ENCODE results near the gene MAST4. TPM values are rescaled to one million over a fixed set of nuclear protein-coding genes. Genes with fewer than 3 reads are reported as not detected.

MAST4 gene
- total and polyA plus RNA-seq, 2 of the 4 experiments (the other 2 are of a cell fraction): 4.8 to 6.8 TPM

DNA sequence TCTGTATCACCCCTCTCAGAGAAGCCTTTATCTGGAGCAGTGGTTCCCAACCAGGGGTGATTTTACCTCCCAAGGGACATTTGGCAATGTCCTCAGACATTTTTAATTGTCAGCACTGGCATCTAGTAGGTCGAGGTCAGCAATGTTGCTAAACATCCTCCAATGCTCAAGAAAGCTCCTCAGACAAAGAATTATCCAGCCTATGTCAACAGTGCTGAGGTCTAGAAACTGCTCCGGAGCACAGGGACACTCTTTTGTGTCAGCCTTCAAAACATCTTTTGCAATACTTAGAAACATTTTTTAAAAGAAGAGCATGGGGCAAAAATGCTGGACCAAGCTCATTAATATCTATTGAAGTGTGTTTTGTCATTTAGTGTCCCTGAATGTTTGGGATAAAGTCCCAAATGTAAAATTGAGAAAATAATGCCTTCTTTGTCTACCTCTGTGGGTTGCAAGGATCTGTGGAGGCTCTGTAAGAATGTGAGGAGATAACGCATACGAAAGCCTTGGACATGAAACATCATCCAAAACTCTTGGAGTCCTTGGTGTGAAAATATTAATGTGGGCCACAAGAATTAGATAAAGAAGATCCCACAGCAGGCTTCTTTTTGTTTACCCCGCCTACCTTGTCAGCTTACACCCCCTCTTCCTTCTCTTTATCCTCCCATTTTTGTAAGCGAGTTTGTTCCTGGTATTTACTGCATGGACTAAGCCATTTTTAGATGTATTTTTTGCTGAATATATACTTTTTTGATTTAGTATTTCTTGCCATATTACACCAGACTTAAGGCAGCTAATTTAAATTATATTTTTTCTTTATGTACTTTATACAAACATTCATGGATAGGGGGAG is 406.9 kb downstream of the MAST4 start (continued):
- no peak for TF ChIP-seq SMC3 (IDR thresholded peaks at IDR 0.05; ENCODE audit: low read depth, low read length)

DNA sequence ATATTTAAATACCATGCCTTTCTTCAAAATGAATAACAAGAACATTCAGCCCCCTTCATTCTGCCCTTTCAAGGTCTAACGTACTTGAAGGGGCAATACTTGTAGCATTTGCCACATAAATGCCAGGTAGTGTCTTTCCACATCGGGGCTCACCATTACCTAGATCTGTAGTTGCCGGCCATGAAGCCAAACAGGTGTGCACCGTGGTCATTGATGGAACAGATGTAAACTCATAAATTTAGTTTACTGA is 407.4 kb downstream of the MAST4 start:
- BruUV-seq (replicated peaks): no TSS peak
- Histone ChIP-seq H2AFZ (replicated peaks; ENCODE audit: low read length, poor library complexity) (peak overlapping the region; percentile 87), H3K9ac (ENCODE audit: low read depth, low read length) (peak overlapping the region; percentile 33), H3K9me3 (ENCODE audit: control insufficient read depth, insufficient read depth, low read length) (no peaks in the 10 kb centered on the region), H3K9me1 (ENCODE audit: insufficient read depth, low read length) (peaks cover 7% of the 10 kb centered on the region; the same call in 1 of the 2 replicates), H3K4me3 (ENCODE audit: insufficient read depth, low read depth, low read length) (peak overlapping the region; percentile 54), H2AK5ac (ENCODE audit: low read depth, low read length) (0 out of 2 replicates have a peak overlapping the region, but pooled peaks have one; percentile 47), H3K4me2 (ENCODE audit: low read depth, low read length) (peak overlapping the region; percentile 97), H3K18ac (ENCODE audit: low read depth, low read length) (peak overlapping the region; percentile 26), H3K79me1 (ENCODE audit: low read depth in 1 of 2, low read length in 2 of 2) (peaks cover 16 to 35% of the 10 kb centered on the region in 2 experiments), H3K4ac (ENCODE audit: low read depth, low read length) (peak overlapping the region; percentile 51), H3K27me3 (ENCODE audit: control insufficient read depth, insufficient read depth, low read length) (no peaks in the 10 kb centered on the region), H2BK15ac (ENCODE audit: low read depth, low read length) (no peak overlapping the region), H3K56ac (ENCODE audit: extremely low read depth, insufficient read depth, low read length) (peak overlapping the region; percentile 8; the same call in 1 of the 2 replicates), H4K8ac (ENCODE audit: low read depth in 2 of 2, low read length in 2 of 2) (peak overlapping the region; percentile 82 to 83; a peak in 1 of 4 replicates), H4K20me1 (ENCODE audit: insufficient read depth, low read length) (no peaks in the 10 kb centered on the region), H3K4me1 (ENCODE audit: control insufficient read depth, insufficient read depth, low read length) (peaks cover 6% of the 10 kb centered on the region), H3K27ac (ENCODE audit: insufficient read depth, low read length) (peak overlapping the region; percentile 3), H2BK5ac (ENCODE audit: low read depth, low read length, poor library complexity, severe bottlenecking) (no peak overlapping the region), H4K5ac (ENCODE audit: low read depth, low read length) (peak overlapping the region; percentile 82), H2BK120ac (ENCODE audit: low read depth, low read length) (peak overlapping the region; percentile 17), H4K91ac (ENCODE audit: insufficient read depth, low read depth, low read length) (peak overlapping the region; percentile 40; the same call in 1 of the 2 replicates), H3K36me3 (ENCODE audit: control insufficient read depth, insufficient read depth, low read length) (no peaks in the 10 kb centered on the region), H2BK20ac (ENCODE audit: low read depth, low read length) (0 out of 2 replicates have a peak overlapping the region, but pooled peaks have one; percentile 20), H3K14ac (replicated peaks; ENCODE audit: low read depth, low read length) (no peak overlapping the region; the same call in 1 of the 2 replicates), H2AK9ac (replicated peaks; ENCODE audit: low read depth, low read length, poor library complexity) (peak overlapping the region; percentile 38), H3K23ac (ENCODE audit: low read depth, low read length) (peak overlapping the region; percentile 83)
- in situ Hi-C loops (cut with MboI; ENCODE audit: low sequenced_read_pairs) (no loop called here), dilution Hi-C loops (cut with HindIII; ENCODE audit: low sequenced_read_pairs, unreplicated experiment) (no loop called here), intact Hi-C loops (cut with micrococcal nuclease) (loop anchor here (5.0 kb wide), 1 partner anchor 149 kb away; no protein-coding TSS in a partner anchor)
- no peak for ATAC-seq (ENCODE audit: low read depth)
- no peak for DNase-seq
- ChIA-PET POLR2A (ENCODE audit: unreplicated experiment) (no interaction called here), CTCF (no interaction called here)
- no CpG with 5 or more reads among the region's 4 CpGs for WGBS, 2 experiments (ENCODE audit: extremely low coverage in 2 of 2, insufficient read length in 1 of 2)
- TF ChIP-seq, protein P1, sequence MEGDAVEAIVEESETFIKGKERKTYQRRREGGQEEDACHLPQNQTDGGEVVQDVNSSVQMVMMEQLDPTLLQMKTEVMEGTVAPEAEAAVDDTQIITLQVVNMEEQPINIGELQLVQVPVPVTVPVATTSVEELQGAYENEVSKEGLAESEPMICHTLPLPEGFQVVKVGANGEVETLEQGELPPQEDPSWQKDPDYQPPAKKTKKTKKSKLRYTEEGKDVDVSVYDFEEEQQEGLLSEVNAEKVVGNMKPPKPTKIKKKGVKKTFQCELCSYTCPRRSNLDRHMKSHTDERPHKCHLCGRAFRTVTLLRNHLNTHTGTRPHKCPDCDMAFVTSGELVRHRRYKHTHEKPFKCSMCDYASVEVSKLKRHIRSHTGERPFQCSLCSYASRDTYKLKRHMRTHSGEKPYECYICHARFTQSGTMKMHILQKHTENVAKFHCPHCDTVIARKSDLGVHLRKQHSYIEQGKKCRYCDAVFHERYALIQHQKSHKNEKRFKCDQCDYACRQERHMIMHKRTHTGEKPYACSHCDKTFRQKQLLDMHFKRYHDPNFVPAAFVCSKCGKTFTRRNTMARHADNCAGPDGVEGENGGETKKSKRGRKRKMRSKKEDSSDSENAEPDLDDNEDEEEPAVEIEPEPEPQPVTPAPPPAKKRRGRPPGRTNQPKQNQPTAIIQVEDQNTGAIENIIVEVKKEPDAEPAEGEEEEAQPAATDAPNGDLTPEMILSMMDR (conservative IDR thresholded peaks at IDR 0.05; ENCODE audit: low read depth, low read length): no peak
- TF ChIP-seq SMC3 (IDR thresholded peaks at IDR 0.05; ENCODE audit: low read depth, low read length): no peak
- TF ChIP-seq, protein P2, sequence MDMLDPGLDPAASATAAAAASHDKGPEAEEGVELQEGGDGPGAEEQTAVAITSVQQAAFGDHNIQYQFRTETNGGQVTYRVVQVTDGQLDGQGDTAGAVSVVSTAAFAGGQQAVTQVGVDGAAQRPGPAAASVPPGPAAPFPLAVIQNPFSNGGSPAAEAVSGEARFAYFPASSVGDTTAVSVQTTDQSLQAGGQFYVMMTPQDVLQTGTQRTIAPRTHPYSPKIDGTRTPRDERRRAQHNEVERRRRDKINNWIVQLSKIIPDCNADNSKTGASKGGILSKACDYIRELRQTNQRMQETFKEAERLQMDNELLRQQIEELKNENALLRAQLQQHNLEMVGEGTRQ (IDR thresholded peaks at IDR 0.05; ENCODE audit: low read depth, low read length): no peak
- no peak for TF ChIP-seq RAD21 (IDR thresholded peaks at IDR 0.05; ENCODE audit: low read length)
- TF ChIP-seq BHLHE40 (IDR thresholded peaks at IDR 0.05; ENCODE audit: low read depth, low read length): no peak
- TF ChIP-seq FOS (IDR thresholded peaks at IDR 0.05; ENCODE audit: low read depth, low read length): no peak
- no peak for TF ChIP-seq MXI1 (IDR thresholded peaks at IDR 0.05; ENCODE audit: borderline replicate concordance, low read depth, low read length)
- no peak for TF ChIP-seq MAFK (IDR thresholded peaks at IDR 0.05; ENCODE audit: low read depth, low read length)
- TF ChIP-seq POLR2A (IDR thresholded peaks at IDR 0.05; ENCODE audit: low read depth, low read length): no peak
- TF ChIP-seq MAZ (IDR thresholded peaks at IDR 0.05; ENCODE audit: borderline replicate concordance, low read depth, low read length): no peak
- no peak for TF ChIP-seq NFE2L2 (IDR thresholded peaks at IDR 0.05; ENCODE audit: low read depth, low read length)
- no peak for TF ChIP-seq RCOR1 (IDR thresholded peaks at IDR 0.05; ENCODE audit: insufficient replicate concordance, low read length)

Data from IMR-90 (cell line).